ENCODE measurements around the gene PDGFRB.

- TF ChIP-seq TEAD4 (IDR thresholded peaks at IDR 0.05) (no peak), EGR1 (IDR thresholded peaks at IDR 0.05) (no peak), MAX (IDR thresholded peaks at IDR 0.05) (no peak), CEBPB (IDR thresholded peaks at IDR 0.05) (no peak)
Observed at GRCh38 chr5:150179019-150179620, 23.5 kb upstream of the PDGFRB start.
